Superior temporal gyrus (tissue), 1 donor: ENCODE measurements around the gene RPL32.
"Not testable (repeated sequence)": the region's sequence is repeated elsewhere in the genome, so short reads cannot be mapped to it uniquely, and the experiment has no call there.

Source experiments
- DNase-seq: peaks from one replicate; pipeline ENCODE4 v3.0.0-alpha.2; 2016; ENCODE audit errors: extremely low spot score

The RPL32 gene

GRCh38 chr3:12868039-12869034 lies 27.0 kb upstream of the RPL32 start:
- peak; percentile 96 for DNase-seq

DNA sequence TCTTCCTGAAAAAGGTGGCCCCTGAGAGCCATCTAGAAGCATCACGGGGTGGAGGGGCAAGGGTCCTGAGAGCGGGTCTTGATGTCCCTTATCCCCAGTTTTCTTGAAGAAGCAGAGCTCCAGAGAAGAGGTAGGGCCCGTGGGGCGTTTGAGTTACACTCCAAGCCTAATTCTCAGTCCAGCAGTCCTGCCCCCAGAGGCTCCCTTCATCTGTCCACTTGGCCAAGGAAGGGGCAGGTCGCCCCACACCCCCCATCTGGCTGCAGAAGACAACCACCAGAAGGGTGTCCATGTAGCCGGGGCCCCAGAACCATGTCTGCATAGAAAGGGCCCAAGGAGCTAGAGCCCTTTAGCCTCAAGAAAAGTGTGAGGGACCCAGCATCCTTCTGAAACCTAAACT lies 25.5 kb upstream of the RPL32 start:
- DNase-seq, result no peak

- no peak for DNase-seq
Measured at GRCh38 chr3:12865271-12865670, 23.9 kb upstream of the RPL32 start.

DNA sequence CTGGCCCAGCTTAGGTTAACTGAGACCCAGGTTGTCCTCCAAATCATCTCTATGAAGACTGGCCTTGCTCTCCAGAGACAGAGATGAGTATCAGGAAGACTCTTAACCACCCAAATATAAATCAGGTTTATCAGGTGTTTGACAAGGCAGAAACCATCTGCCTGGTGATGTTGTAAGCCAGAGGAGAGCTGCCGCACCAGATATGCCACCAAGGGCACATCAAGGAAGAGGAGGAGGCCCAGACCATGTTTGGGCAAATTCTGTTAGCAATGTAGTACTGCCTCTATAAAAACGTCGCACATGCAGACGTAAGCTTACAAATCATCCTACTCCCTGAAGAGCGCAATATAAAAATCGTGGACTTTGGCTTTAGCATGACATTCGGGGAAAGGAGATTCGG lies 21.0 kb upstream of the RPL32 start:
- no peak for DNase-seq

DNA sequence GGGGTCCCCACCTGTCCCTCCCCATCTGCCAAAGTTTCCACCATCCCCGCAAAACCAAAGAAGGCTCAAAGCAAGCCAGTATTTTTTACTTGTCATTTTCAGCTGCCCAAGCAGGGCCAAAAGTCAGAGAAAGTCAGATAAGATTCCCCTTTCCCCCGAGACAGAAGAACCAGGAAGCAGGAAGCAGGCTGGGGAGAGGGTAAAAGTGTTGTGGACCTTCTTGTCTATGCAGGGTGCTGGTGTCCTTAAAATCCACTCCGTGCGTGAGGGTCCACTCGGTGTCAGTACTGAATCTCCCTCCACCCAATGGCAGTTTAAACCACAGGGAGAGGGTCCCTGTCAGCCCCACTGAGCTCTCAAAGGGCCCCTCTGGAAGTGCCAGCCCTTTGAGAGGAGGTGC lies 20.2 kb upstream of the RPL32 start:
- no peak for DNase-seq

DNA sequence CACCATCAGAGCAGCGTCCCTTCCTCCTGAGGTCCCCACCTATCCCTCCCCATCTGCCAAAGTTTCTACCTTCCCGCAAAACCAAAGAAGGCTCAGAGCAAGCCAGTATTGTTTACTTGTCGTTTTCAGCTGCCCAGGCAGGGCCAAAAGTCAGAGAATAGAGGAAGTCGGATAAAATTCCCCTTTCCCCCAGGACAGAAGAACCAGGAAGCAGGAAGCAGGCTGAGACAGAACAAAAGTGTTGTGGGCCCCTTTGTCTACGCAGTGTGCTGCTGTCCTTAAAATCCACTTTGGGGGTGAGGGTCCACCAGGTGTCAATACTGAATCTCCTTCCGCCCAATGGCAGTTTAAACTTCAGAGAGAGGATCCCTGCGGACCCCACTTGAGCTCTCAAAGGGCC lies 18.5 kb upstream of the RPL32 start:
- DNase-seq, result no peak

DNA sequence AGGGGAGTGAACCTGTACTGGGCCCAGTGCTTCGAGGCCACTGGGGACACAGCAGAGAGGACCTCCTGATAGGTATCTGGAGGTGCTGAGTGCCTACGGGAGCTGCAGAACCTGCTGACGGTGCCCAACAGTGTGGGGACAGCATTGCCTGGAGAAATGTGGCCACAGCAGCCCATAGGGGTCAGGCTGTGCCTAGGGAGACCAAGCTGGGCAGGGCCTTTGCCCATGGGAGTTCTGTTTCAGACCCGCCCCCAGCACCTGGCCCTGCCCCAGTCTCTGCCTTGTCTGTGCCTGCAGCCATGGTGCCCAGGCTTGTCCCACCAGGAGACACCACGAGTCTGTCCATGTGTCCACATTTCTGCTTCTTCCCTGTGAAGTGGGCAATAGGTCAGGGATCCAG lies 15.3 kb upstream of the RPL32 start:
- DNase-seq, result no peak

DNA sequence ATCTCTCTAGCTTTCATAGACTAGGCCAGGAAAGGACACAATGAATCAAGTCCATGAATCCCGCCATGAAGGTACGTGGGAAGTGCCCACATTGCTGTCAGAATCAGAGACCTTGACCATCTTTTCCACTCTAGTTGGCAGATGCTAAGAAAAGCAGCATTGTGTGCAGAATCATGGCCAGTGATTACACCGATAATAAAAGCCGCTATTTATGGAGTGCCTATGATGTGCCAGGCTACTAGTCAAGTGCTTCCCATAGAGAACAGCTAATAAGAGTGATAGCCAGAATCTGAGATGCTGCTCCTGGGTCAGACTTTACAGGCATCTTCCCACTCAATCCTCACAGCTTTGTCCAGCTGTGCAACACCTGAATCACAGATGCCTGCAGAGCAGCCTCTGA lies 13.2 kb upstream of the RPL32 start:
- DNase-seq, result peak; percentile 52

- peak; percentile 45 for DNase-seq
Measured at GRCh38 chr3:12853847-12854246, 12.5 kb upstream of the RPL32 start.

- DNase-seq, result no peak
Measured at GRCh38 chr3:12852201-12852600, 10.8 kb upstream of the RPL32 start.

GRCh38 chr3:12845811-12846210 lies 4.4 kb upstream of the RPL32 start:
- DNase-seq, result no peak

- DNase-seq, result no peak
Measured at GRCh38 chr3:12842469-12842868, 1.1 kb upstream of the RPL32 start.

DNA sequence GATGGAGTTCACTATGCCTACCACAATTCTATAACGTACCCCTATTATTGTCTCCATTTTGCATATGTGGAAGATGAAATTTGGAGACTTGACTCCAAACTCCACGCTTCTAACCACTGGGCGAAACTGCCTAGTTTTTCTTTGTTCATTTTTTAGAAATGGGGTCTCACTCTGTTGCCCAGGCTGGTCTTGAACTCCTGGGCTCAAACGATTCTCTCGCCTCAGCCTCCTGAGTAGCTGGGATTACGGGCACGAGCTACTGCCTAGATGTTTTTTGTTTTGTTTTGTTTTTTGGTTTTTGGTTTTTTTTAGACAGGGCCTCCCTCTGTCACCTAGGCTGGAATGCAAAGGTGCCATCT lies 584 bp upstream of the RPL32 start:
- no peak for DNase-seq

DNA sequence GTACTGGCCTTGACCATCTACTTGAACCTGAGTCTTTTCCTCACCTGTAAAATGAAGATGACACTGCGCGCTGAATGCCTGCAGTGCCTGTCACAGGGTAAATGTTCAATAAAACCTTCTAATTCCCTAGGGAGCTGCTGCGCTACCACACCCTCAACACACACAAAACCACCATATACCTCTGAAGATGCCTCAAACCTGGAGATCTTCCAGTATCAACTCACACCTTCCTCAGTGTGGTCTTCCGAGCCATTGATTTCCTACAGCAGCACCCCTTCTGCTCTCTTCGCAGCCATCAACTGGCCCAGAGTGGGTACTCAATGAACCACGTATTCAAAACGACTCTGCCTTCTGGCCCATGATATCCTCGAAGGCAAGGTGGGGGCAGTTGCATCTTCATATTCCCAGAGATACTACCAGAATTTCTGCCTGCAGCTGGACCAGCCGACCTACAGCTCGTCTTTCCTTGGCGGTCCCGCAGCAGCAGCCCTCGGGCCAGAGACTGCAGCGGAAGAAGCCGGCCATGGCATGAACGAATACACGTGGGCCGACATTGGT lies 695 bp downstream of the RPL32 start:
- DNase-seq, result no peak

GRCh38 chr3:12840148-12840547 lies 1.2 kb downstream of the RPL32 start:
- not testable (repeated sequence) for DNase-seq

- no peak for DNase-seq
Measured at GRCh38 chr3:12839156-12839946, 2.0 kb downstream of the RPL32 start.

- no peak for DNase-seq
Measured at GRCh38 chr3:12838179-12838965, 3.0 kb downstream of the RPL32 start.

GRCh38 chr3:12837295-12837986 lies 3.9 kb downstream of the RPL32 start:
- DNase-seq, result no peak

DNA sequence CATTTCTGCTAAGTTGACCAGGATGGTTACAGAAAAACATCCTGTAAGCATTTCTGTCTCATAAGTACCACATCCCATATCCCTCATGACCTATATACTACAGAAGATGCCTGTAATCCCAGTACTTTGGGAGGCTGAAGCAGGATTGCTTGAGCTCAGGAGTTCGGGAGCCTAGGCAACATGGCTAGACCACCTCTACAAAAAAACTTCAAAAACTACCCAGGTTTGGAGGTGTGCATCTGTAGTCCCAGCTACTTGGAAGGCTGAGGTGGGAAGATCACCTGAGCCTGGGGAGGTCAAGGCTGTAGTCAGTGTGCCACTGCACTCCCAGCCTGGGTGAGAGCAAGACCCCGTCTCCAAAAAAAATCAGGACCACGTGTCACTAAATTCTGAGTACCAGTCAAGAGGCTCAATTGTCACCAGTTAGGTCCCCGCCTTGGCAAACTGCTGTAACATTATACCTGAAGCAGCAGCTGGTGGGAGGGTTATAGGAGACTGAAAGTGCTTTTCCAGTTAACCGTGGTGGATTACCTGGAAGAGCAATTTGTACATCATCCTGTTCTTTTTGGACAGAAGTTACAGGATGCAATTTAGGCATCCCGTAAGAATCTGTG lies 6.2 kb downstream of the RPL32 start:
- DNase-seq, result no peak
